Cardiac fibroblast (primary cell): ENCODE data around the gene DET1.
"Not testable (repeated sequence)": the region's sequence is repeated elsewhere in the genome, so short reads cannot be mapped to it uniquely, and the experiment has no call there.

Experiments used
- DNase-seq, 2 donors: peaks; one replicate each; pipeline versions ENCODE4 v3.0.0 to v3.0.0-alpha.2; 2010; ENCODE audit warnings: low read depth in 2 of 2
- H3K4me3 ChIP-seq, 2 donors: replicated peaks in 1 of 2; 1 replicate in 1 of 2; 2 replicates in 1 of 2; pipeline ENCODE4 v1.5.1; 2011; ENCODE audit warnings: low read depth in 2 of 2, low read length in 2 of 2, mild to moderate bottlenecking in 2 of 2, moderate library complexity in 1 of 2
- CTCF ChIP-seq: IDR thresholded peaks from one replicate; pipeline ENCODE4 v1.5.1; 2011; ENCODE audit warnings: low read depth, mild to moderate bottlenecking, low read length, inconsistent platforms

Gene DET1

DNA sequence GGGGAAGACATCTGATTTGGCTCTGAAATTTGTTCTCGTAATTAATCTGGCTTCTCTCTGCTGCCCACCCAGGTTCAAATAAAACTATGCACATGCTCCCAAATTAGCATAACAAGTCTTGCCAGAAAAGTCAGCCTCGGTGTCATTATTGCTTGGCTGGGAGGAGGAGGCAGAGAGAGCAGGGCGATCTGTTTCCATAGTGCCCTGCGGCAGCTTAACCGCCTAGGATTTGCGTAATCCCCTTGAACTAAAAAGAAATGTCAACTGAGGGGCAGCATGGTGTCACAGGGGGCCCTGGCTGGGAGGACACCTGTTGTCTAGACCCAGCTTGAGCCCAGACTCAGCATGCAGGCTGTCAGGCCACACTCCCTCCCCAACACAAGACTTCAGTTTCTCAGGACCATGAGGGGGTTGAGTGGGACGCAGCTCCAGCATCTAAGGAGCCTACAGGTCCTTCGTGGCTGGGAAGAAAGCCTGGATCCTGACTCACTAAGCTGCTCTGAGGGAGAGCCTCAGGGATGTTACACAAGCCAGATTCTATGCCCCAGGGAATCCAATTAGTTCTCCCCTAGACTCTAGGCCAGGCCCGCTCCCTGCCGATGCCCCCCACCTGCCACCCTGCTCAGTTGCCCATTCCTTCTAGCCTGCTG is 61.7 kb downstream of the DET1 start:
- H3K4me3 ChIP-seq, result no peak overlapping the region
- TF ChIP-seq CTCF, result no peak
- DNase-seq, result peak; percentile 30 to 41

DNA sequence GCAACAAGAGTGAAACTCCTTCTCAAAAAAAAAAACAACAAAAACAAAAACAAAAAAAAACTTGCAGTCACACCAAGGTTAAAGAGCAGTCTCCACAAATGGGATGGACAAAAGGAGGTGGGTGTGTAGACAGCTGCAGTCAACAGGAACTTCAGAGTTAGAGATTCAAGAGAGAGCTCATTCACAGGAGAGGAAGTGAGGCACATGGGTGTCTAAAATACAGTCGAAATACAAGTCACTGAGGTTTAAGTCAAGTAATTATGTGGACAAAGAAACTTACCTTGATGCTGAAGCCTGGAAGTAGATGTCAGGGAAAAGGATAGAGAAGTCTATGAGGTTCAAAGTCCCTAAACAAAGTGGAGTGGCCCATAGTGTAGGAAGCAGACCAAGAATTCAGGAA is 64.2 kb downstream of the DET1 start:
- no peak for TF ChIP-seq CTCF
- no peak overlapping the region for H3K4me3 ChIP-seq
- DNase-seq, result no peak

DNA sequence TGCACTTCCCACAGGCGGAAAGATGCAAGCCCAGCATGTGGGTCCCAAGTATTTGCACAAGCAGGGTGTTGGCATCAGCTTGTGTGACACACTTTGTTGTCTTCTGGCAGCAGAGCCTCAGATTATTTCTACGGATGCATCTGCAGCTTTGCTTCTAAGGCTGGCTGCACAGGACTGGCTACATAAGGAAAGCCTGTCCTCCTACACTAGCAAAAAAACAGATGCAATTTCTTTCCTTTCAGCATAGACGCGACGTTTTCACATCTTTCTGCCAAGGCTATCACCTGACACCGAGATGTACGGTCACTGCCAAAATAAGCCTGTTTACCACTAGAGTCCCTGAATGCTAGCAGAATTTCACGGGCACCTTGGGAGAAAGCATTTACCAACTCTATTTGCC is 65.5 kb downstream of the DET1 start:
- no peak for TF ChIP-seq CTCF
- no peak for DNase-seq
- no peak overlapping the region for H3K4me3 ChIP-seq

DNA sequence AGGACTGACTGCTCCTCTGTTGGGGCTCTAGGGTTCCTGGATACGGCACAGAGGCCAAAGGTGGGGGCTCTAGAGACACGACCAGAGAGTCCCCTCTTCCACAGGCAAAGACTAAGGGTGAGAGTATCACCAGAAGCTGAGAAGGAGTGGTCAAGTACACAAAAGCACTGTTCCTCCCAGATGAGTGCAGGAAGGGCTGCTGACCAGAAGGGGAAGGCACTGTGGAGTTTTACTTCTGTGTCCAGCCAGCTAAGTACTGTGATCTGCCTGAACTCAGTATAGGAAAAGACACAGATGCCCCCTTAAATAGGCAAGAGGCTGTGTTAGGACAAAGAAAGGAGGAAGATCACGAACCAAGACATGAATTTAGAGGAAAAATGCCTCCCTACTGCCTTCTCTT is 67.3 kb downstream of the DET1 start:
- no peak for DNase-seq
- H3K4me3 ChIP-seq, result no peak overlapping the region
- no peak for TF ChIP-seq CTCF

DNA sequence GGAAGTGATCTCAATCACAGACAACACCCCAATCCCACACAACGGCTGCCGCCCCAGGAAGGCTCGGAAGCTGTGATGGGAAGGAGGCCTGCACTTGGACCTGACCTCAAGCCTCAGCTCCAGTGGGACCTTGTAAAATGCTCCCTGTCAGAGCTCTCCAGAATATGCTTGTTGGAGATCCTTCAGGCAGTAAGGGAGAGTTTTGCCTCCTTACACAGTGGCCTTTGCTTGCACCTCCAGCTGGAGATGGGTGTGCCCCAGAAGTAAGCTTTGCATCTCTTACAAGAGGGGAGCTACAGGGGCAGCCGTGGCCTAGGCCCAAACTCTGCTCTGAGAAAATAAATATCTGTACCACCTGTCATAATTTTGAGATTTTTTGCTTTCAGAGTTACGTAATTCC is 68.6 kb downstream of the DET1 start:
- DNase-seq, result no peak
- no peak overlapping the region for H3K4me3 ChIP-seq
- no peak for TF ChIP-seq CTCF

DNA sequence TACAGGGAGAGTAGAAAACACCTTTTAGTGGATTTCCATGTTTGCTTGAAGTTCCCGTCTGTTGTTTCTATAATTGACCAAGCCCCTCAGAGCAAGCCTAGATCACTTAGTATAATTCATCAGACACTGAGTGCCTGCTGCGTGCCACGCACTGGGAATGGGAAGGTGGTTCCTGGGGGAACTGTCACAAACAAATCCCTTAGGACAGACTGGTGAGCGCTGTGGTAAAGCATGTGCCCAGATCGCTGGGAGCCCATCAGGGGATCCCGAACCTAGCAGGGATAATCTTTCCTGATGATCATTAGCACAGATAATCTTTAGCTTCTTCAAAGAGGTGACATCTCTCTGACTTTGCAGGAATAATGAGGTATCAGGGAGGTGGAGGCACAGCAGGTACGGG is 69.4 kb downstream of the DET1 start:
- no peak for DNase-seq
- H3K4me3 ChIP-seq, result no peak overlapping the region
- TF ChIP-seq CTCF, result no peak

DNA sequence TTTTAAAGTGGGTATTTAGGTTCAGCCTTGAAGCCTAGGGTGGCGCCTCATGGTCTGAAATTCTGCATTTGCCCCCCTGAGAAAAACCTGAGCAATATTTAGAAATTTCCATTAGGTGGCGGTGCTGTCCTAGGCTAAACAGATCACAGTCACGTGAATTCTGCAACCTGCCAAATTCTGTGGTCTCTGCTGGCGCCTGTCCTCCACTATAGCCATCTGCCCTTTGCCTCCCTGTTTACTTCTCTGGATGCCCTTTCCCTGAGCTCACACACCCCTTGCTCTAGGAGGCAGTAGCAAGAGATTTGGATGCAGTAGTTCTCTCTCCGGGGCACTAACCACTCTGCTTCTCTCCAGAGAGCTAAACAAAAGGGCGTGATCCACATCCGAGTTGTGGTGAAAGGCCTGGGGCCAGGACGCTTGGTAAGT is 69.8 kb downstream of the DET1 start:
- peak; percentile 57 to 65 for DNase-seq
- H3K4me3 ChIP-seq, result no peak overlapping the region
- peak; percentile 48 for TF ChIP-seq CTCF

DNA sequence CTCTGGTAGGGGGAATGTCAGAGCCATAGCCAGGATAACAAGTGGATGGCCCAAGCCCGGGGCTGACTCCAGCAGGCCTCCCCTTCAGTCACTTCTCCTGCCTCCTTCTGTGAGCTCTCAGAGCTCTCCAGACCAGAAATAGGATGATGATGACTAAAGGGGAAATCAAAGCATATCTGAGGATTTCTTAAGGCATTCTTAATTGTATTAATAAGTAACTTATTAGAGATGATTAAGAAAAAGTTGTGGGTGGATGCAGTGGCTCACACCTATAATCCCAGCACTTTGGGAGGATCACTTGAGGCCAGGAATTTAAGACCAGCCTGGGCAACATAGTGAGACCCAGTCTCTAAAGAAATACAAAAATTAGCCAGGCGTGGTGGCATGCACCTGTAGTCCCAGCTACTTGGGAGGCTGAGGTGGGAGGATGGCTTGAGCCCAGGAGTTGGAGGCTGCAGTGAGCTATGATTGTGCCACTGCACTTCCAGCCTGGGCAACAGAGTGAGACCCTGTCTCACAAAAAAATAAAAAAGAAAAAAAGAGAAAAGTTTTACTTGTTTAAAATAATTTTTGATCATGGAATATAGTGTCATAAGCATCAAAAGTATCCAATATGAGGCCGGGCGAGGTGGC is 72.7 kb downstream of the DET1 start:
- not testable (repeated sequence) for DNase-seq, H3K4me3 ChIP-seq
